ENCODE measurements around the gene NDUFV1. TPM values are rescaled to one million over a fixed set of nuclear protein-coding genes. Genes with fewer than 3 reads are reported as not detected.
"Not testable (repeated sequence)": the region's sequence is repeated elsewhere in the genome, so short reads cannot be mapped to it uniquely, and the experiment has no call there.

Gene NDUFV1
- total RNA-seq, 1 donor from 2014 or later, result 111 TPM

GRCh38 chr11:67654225-67654624, 47.5 kb downstream of the NDUFV1 start:
- DNase-seq (ENCODE audit: low spot score), result no peak

GRCh38 chr11:67656278-67656922, 49.7 kb downstream of the NDUFV1 start:
- DNase-seq (ENCODE audit: low spot score), result no peak

GRCh38 chr11:67657300-67657699, 50.6 kb downstream of the NDUFV1 start:
- DNase-seq (ENCODE audit: low spot score), result no peak

GRCh38 chr11:67659651-67660165, 53.0 kb downstream of the NDUFV1 start:
- DNase-seq (ENCODE audit: low spot score), result not testable (repeated sequence)

GRCh38 chr11:67660752-67661151, 54.0 kb downstream of the NDUFV1 start:
- not testable (repeated sequence) for DNase-seq (ENCODE audit: low spot score)

Other genes with a start within 250 kb of the NDUFV1 start
- gene CLCF1, start 233.3 kb upstream of the NDUFV1 start, total RNA-seq (ENCODE audit: insufficient read depth, low replicate concordance), result 11.1 TPM
- 9.4 TPM for gene RAD9A, start 214.9 kb upstream of the NDUFV1 start, total RNA-seq (ENCODE audit: insufficient read depth, low replicate concordance)
- 50.1 TPM for gene PPP1CA, start 205.1 kb upstream of the NDUFV1 start, total RNA-seq (ENCODE audit: insufficient read depth, low replicate concordance)
- 0.72 TPM for gene TBC1D10C, start 202.9 kb upstream of the NDUFV1 start, total RNA-seq (ENCODE audit: insufficient read depth, low replicate concordance)
- gene CARNS1, start 191.3 kb upstream of the NDUFV1 start, total RNA-seq (ENCODE audit: insufficient read depth, low replicate concordance), result 1.2 TPM
- 33.0 TPM for gene RPS6KB2, start 178.4 kb upstream of the NDUFV1 start, total RNA-seq (ENCODE audit: insufficient read depth, low replicate concordance)
- gene PTPRCAP, start 169.3 kb upstream of the NDUFV1 start, total RNA-seq (ENCODE audit: insufficient read depth, low replicate concordance), result 9.9 TPM
- gene CORO1B, start 163.5 kb upstream of the NDUFV1 start, total RNA-seq (ENCODE audit: insufficient read depth, low replicate concordance), result 35.2 TPM
- gene GPR152, start 154.2 kb upstream of the NDUFV1 start, total RNA-seq (ENCODE audit: insufficient read depth, low replicate concordance), result not detected
- gene CABP4, start 151.6 kb upstream of the NDUFV1 start, total RNA-seq (ENCODE audit: insufficient read depth, low replicate concordance), result 0.96 TPM
- 10.6 TPM for gene TMEM134, start 137.7 kb upstream of the NDUFV1 start, total RNA-seq (ENCODE audit: insufficient read depth, low replicate concordance)
- 78.0 TPM for gene AIP, start 123.9 kb upstream of the NDUFV1 start, total RNA-seq (ENCODE audit: insufficient read depth, low replicate concordance)
- 28.6 TPM for gene PITPNM1, start 101.6 kb upstream of the NDUFV1 start, total RNA-seq (ENCODE audit: insufficient read depth, low replicate concordance)
- gene CDK2AP2, start 98.8 kb upstream of the NDUFV1 start, total RNA-seq (ENCODE audit: insufficient read depth, low replicate concordance), result 17.3 TPM
- gene CABP2, start 83.5 kb upstream of the NDUFV1 start, total RNA-seq (ENCODE audit: insufficient read depth, low replicate concordance), result not detected
- gene GSTP1, start 23.1 kb upstream of the NDUFV1 start, total RNA-seq (ENCODE audit: insufficient read depth, low replicate concordance), result 587 TPM
- gene NUDT8, start 23.0 kb downstream of the NDUFV1 start, total RNA-seq (ENCODE audit: insufficient read depth, low replicate concordance), result 2.2 TPM
- gene TBX10, start 32.8 kb downstream of the NDUFV1 start, total RNA-seq (ENCODE audit: insufficient read depth, low replicate concordance), result not detected
- gene ACY3, start 43.8 kb downstream of the NDUFV1 start, total RNA-seq (ENCODE audit: insufficient read depth, low replicate concordance), result not detected
- 0.48 TPM for gene ALDH3B2, start 67.7 kb downstream of the NDUFV1 start, total RNA-seq (ENCODE audit: insufficient read depth, low replicate concordance)

All from umbilical cord (tissue), 2 donors.